Mesodermal cell (in vitro differentiated cells): ENCODE data around the gene IL17RD. TPM values are rescaled to one million over a fixed set of nuclear protein-coding genes. Genes with fewer than 3 reads are reported as not detected.

Experiments used
- H3K27ac ChIP-seq: 2 replicates; pipeline ENCODE4 v1.7.0; 2013; ENCODE audit warnings: mild to moderate bottlenecking, low read depth, low read length, moderate library complexity; ENCODE audit not compliant: severe bottlenecking
- H3K36me3 ChIP-seq: 2 replicates; pipeline ENCODE4 v1.7.1; 2013; ENCODE audit warnings: mild to moderate bottlenecking, low read length, moderate library complexity; ENCODE audit not compliant: control insufficient read depth, insufficient read depth
- H3K4me1 ChIP-seq: one replicate; pipeline ENCODE4 v1.7.1; 2013; ENCODE audit warnings: mild to moderate bottlenecking, low read length; ENCODE audit not compliant: insufficient read depth, control insufficient read depth, poor library complexity, severe bottlenecking
- H3K4me3 ChIP-seq: 2 replicates; pipeline ENCODE4 v1.7.0; 2013; ENCODE audit warnings: low read length, control low read depth, mild to moderate bottlenecking; ENCODE audit not compliant: insufficient read depth, poor library complexity, severe bottlenecking; ENCODE audit errors: extremely low read depth
- H3K9me3 ChIP-seq: 2 replicates; pipeline ENCODE4 v1.7.1; 2013; ENCODE audit warnings: mild to moderate bottlenecking, low read length, moderate library complexity; ENCODE audit not compliant: control insufficient read depth
- WGBS, 2 experiments: methylation state at CpG; one replicate each; pipeline ENCODE4 v1.1.5; 2013; ENCODE audit warnings: missing lambda C conversion rate in 2 of 2; ENCODE audit not compliant: insufficient coverage in 2 of 2; 5-methylcytosine and 5-hydroxymethylcytosine counted together
- polyA plus RNA-seq, 2 experiments: library from polyadenylated mRNA; stranded (reverse); fragments of 50-300 nt; gene quantifications; one replicate each; pipeline ENCODE4 v1.2.3, GENCODE V29; 2013

The IL17RD gene
- 36.2 TPM for polyA plus RNA-seq (2013, experiment 1 of 2)
- polyA plus RNA-seq (2013, experiment 2 of 2) = 24.7 TPM

DNA sequence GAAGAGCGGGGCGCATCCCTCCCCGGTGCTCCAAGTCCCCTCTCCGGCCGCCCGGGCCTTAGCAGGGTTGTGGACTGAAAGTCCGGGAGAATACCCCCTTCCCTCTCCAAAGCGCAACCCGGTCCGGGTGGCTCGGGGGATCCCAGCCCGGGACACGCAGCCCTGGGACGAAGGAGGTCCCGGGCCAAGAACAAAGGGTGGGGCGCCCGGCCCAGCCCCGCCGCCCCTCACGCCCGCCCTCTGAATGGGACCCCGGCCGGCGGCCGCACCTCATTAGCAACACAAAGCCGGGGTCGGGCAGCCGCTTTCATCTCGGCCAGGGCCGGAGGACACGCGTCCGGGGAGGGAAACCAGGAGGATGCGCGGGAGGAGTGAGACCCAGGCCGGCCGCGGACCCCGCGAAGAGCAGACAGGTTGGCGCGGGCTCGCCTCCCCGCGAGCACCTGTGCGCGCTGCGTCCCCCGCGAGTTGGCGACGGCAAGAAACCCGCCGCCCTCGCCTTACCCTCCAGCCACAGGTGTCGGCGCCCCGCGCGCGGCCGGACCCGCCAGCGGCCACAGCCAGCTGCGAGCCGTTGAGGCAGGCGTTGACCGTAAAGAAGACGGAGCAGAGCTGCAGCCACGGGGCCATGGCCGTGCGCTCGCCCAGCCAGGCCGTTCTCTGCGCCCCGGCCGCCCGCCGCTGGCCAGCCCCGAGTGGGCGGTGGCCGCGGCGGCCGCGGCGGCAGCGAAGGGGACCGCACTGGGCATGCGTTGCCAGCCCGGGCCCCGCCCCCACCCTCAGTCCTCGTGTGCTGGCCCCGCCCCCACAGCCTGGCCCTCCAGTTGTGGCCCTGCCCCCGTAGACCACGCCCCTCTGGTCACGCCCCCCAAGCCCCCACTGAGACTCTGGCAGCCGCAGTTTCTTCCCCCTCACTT is at the start of gene IL17RD:
Gene IL17RD, minus strand, starts transcription at position 697 of the 917 bp plus-strand sequence. Its CDS starts 67 bp downstream, at position 630.
- Histone ChIP-seq H3K4me1 (peaks cover 40% of the 10 kb centered on the region), H3K9me3 (no peaks in the 10 kb centered on the region), H3K4me3 (peak within 1 kb of the TSS; percentile 79), H3K36me3 (no peaks in the 10 kb centered on the region), H3K27ac (peak within 1 kb of the TSS; percentile 23)
- WGBS, 2 experiments = 1% methylated on average over 52 to 53 of the region's 98 CpGs

DNA sequence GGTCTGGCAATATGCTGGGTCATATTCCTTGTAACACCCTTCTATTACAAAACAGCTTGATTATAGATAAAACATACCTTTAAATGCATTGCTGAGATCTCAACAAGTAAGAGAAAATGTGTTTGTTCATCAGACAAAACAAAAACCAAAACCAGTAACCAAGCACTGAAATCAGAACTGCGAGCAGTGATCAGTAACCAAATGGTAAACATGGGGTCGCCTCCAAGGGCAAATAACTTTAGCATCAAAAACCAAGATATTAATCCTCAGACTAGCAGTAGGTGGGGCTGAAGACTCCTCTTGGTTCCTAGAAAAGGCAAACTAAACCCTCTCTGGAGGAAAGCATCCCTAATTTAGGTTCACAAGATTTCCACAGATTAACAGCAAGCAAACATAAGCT is 41.3 kb upstream of the IL17RD start:
- H3K36me3 ChIP-seq = no peaks in the 10 kb centered on the region
- WGBS, 2 experiments = 100% methylated on average over 1 of the region's 2 CpGs; no CpG with 5 or more reads in 1 of the 2 experiments
- no peak overlapping the region for H3K4me3 ChIP-seq
- H3K4me1 ChIP-seq = no peaks in the 10 kb centered on the region
- no peaks in the 10 kb centered on the region for H3K9me3 ChIP-seq
- no peak overlapping the region for H3K27ac ChIP-seq

DNA sequence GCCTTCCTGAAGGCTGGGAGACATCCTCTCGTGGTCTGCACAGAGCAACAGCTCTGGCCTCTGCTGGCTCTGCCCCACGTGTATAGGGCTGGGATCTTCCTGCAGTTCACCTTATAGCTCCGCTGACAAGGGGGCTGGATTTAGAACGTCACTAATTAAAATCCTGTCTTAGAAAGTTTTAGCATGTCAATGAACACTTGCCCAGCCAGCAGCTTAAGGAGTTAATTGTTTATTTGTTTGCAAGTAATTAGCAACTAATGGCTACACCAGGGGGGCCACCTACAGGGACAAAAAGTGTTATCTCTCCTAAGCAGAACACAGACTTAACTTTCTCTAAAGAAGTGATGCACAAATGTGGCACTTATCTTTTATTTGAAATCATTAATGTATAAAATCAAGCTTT is 34.7 kb upstream of the IL17RD start, which contains the start of gene HESX1:
Gene HESX1, minus strand, starts transcription at position 84 of the 403 bp plus-strand sequence. Its CDS starts 60 bp downstream, at position 24.
- Histone ChIP-seq H3K27ac (no peak within 1 kb of the TSS), H3K9me3 (no peaks in the 10 kb centered on the region), H3K36me3 (no peaks in the 10 kb centered on the region), H3K4me3 (no peak within 1 kb of the TSS), H3K4me1 (no peaks in the 10 kb centered on the region)
- WGBS, 2 experiments = 0% methylated on average over 2 to 4 of the region's 4 CpGs

DNA sequence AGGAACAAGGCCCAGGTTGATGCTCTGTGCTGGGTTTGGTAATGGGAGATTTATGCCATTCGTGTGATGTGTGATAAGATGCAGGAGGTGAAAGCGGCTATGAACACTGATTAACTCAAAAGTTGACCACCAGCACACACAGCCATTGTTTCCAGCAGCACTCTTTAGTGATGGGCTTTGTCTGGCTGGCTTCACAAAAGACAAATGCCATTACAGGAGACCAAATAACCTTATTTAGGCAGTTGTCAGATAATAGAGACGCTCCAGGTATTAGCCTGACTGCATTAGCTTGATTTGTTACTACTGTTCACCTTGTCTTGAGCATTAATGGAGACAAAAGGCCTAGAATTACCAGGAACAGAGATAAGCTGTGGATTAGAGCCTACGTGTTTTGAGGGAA is 29.5 kb upstream of the IL17RD start:
- Histone ChIP-seq H3K27ac (no peak overlapping the region), H3K4me1 (no peaks in the 10 kb centered on the region), H3K4me3 (no peak overlapping the region), H3K9me3 (no peaks in the 10 kb centered on the region), H3K36me3 (no peaks in the 10 kb centered on the region)
- WGBS, 2 experiments = 83% methylated on average over 1 of the region's 4 CpGs; no CpG with 5 or more reads in 1 of the 2 experiments

DNA sequence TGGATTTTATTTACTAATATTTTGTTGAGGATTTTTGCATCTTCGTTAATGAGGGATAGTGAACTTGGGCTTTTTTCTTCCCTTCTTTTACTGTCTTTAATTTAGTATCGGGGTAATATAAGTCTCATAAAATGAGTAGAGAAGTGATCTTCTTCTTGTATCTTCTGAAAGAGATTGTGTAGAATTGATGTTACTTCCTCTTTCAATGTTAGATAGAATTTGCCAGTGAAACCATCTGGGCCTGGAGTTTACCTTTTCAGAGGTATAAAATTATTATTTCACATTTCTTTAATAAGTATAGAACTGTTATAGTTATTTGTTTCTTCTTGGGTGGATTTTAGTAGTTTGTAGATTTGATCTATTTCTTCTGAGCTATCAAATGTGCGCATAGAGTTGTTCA is 26.9 kb upstream of the IL17RD start:
- no peak overlapping the region for H3K4me3 ChIP-seq
- no CpG with 5 or more reads among the region's 3 CpGs for WGBS, 2 experiments
- no peaks in the 10 kb centered on the region for H3K4me1 ChIP-seq
- H3K36me3 ChIP-seq = no peaks in the 10 kb centered on the region
- H3K9me3 ChIP-seq = no peaks in the 10 kb centered on the region
- H3K27ac ChIP-seq = no peak overlapping the region

DNA sequence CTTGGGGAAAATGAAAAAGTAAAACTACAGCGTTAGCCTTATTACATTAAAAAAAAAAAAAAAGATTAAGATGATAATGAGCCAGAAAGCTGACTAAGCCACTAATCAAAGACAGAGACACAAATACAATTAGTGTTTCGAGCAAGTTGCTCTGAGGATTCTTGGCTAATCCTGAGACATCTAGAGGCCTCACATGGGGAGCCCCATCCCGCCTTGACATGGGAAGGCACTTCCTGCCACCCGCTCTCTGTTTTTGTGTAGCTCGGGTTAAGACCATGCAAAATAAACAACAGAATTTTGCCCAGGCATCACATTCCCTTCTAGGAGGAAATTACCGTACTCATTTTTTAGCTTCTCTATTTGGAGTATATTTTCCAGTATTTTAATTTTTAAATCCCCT is 19.4 kb upstream of the IL17RD start:
- H3K36me3 ChIP-seq = no peaks in the 10 kb centered on the region
- H3K27ac ChIP-seq = no peak overlapping the region
- peaks cover 11% of the 10 kb centered on the region for H3K4me1 ChIP-seq
- H3K4me3 ChIP-seq = no peak overlapping the region
- WGBS, 2 experiments = 52 to 60% methylated on average over 3 to 4 of the region's 6 CpGs
- no peaks in the 10 kb centered on the region for H3K9me3 ChIP-seq

DNA sequence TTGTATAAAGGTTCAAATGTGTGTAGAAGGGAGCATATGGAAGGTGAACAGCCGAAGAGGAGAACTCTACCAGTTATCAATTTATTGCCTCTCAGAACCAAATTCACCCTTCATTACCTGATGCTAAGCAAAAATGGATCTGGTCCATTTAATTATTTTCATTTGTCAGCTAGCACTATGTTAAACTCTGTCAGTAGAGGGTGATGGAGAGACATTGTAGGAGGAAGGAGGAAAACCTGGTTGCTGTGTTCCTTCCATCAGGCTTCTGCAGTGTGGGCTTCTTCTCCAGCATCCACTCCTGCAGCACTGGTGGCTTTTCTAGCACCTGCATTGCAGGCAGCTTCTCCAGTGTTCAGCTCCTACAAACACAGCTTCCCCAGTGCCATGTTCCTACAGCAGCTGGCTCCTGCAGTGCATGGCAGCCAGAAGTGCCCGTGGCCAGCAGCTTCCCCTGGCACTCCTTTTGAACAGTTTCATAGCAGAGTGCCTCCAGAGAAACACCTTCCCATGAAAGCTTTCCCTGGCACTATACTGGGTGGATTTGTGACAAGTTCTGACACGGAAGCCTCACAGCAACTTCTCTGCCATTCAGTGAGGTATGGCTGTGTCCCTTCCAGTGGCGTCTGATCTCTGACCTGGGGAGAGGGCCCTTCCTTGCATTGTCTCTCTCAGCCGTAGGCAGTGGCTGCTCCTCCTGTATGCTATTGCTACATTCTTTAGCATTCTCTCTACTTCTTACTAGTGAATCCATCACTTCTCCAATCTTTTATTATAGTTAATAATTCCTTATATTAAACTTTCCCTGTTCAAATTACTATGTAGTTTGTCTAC is 14.6 kb upstream of the IL17RD start:
- WGBS, 2 experiments = 84 to 87% methylated on average over 4 of the region's 5 CpGs

DNA sequence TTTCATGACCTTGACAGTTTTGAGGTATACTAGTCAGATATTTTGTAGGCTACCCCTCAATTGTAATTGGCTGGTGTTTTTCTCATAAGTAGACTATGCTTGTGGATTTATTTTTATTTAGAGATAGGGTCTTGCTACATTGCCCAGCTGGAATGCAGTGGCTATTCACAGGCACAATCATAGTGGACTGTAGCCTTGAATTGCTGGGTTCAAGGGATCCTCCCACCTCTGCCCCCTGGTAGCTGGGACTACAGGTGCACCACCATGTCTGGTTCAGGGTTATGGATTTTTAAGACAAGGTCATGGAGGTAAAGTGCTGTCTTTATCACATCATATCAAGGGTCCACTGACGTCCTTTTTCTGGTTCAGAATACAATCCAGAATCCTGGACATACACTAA is 10.9 kb upstream of the IL17RD start:
- Histone ChIP-seq H3K36me3 (no peaks in the 10 kb centered on the region), H3K4me1 (peaks cover 4% of the 10 kb centered on the region), H3K9me3 (no peaks in the 10 kb centered on the region), H3K27ac (no peak overlapping the region), H3K4me3 (no peak overlapping the region)
- WGBS, 2 experiments = no CpG with 5 or more reads among the region's 1 CpG

More for the DNA sequence above, 14.6 kb upstream of the IL17RD start:
- no peaks in the 10 kb centered on the region for H3K9me3 ChIP-seq
- no peak overlapping the region for H3K4me3 ChIP-seq
- no peak overlapping the region for H3K27ac ChIP-seq
- H3K36me3 ChIP-seq = no peaks in the 10 kb centered on the region
- peaks cover 9% of the 10 kb centered on the region for H3K4me1 ChIP-seq

DNA sequence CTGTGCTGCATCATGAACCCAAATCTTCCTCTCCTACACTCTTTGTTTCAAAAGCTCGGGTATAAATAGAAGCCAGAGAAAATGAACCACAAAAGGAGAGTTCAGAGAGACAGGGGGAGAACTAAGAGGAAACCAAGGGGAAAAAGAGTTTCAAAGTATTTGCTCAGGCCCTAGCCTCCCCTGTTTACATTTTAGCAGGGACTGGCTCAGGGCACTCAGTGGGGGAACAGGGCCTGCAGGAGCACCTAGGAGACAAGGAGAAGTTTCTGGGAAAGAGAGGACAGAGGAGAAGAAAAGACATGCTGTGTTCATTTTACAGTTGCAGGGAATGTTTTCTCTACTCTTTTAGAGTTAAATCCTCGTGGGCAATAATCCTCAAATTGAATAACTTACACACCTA is 8.5 kb upstream of the IL17RD start:
- Histone ChIP-seq H3K27ac (no peak overlapping the region), H3K9me3 (no peaks in the 10 kb centered on the region), H3K36me3 (no peaks in the 10 kb centered on the region), H3K4me3 (no peak overlapping the region), H3K4me1 (peaks cover 4% of the 10 kb centered on the region)
- WGBS, 2 experiments = 60% methylated on average over 1 of the region's 2 CpGs; no CpG with 5 or more reads in 1 of the 2 experiments

DNA sequence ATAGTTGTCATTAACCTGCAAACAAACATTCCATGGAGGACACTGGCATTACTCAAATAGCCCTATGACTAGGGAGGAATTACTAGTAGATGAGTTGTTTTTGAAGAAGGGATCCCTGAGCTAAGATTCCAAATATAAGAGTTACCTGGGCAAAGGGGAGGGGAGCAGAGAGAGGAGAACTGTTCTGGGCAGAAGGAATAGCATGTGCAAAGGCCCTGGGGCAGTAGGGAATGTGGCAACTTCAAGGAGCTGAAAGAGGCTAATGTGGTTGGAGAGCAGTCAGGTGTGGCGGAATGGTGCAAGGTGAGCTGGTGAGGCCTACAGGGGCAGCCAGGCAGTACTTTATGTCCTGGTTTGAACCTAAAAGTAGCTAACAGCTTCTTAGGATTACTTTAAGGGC is 5.8 kb upstream of the IL17RD start:
- Histone ChIP-seq H3K4me3 (no peak overlapping the region), H3K4me1 (peaks cover 10% of the 10 kb centered on the region), H3K36me3 (no peaks in the 10 kb centered on the region), H3K9me3 (no peaks in the 10 kb centered on the region), H3K27ac (no peak overlapping the region)
- WGBS, 2 experiments = 93 to 100% methylated on average over 1 of the region's 1 CpG
